Measurements from ENCODE around the gene EDEM1.

DNA sequence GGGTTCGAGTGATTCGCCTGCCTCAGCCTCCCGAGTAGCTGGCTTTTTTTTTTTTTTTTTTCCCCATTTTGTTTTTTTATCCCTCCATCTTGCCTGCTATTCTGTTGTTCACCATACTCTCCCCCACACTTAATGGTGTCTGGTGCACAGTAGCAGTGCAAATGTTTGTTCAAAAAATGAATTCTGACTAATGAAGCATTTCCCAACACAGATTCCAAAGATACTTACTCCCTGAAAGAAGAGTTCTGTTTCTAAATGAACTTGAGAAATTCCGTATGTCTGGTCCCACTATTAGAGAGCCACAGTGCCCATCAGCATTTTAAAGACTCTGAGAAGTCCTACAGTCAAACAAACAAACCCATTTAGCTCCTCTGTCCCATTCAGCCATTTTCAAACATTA, 9.5 kb downstream of the EDEM1 start:
- TF ChIP-seq, protein P1, sequence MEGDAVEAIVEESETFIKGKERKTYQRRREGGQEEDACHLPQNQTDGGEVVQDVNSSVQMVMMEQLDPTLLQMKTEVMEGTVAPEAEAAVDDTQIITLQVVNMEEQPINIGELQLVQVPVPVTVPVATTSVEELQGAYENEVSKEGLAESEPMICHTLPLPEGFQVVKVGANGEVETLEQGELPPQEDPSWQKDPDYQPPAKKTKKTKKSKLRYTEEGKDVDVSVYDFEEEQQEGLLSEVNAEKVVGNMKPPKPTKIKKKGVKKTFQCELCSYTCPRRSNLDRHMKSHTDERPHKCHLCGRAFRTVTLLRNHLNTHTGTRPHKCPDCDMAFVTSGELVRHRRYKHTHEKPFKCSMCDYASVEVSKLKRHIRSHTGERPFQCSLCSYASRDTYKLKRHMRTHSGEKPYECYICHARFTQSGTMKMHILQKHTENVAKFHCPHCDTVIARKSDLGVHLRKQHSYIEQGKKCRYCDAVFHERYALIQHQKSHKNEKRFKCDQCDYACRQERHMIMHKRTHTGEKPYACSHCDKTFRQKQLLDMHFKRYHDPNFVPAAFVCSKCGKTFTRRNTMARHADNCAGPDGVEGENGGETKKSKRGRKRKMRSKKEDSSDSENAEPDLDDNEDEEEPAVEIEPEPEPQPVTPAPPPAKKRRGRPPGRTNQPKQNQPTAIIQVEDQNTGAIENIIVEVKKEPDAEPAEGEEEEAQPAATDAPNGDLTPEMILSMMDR (IDR thresholded peaks at IDR 0.05): no peak
- TF ChIP-seq POLR2A (IDR thresholded peaks at IDR 0.05) (no peak), POLR2AphosphoS5 (IDR thresholded peaks at IDR 0.05) (no peak), EP300 (IDR thresholded peaks at IDR 0.05) (no peak)
